ENCODE data around the gene SFRP4.

Gene SFRP4

DNA sequence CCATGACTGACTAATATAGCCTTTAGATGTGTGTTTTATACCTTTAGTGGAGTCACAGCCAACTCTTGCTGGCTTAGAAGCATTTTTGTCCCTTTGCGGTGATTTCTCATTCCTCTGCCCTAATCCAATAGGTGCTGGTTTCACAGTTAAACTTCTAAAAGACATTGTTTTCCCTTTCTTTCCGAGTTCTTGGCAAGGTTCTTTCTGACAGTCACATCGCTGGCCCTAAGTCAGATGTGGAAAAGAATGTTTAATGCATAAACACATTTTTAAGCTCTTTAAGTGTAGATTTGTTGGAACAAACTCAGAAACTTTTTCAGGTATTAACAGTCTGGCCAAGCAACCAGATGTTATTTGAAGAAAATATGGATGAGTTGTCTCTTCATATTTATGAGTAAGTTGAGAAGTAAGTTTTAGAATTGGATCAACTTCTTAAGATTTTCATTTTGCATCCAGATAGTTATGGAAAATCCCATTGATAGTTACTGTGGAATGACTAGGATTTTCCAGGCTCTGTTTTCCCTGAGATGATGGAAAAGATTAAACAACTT, 7.9 kb upstream of the SFRP4 start:
- DNase-seq: no peak

DNA sequence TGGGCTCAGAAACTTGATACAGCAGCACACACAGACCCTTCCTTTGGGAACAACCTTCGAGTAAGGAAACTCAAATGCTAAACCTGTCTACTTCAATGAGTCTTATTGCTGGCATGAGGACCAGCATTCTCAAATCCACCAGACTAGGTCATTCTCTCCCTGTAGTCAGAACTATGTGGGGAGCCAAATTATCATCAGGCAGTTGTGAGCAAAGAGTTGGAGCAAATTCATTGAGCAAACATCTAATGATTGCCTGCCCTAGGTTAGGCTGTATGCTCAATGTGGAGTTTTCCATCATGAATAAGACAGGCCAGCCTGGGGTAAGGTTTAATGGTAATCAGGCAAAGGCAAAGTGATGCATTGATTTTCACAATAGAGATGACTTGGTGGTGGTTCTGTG, 7.4 kb upstream of the SFRP4 start:
- DNase-seq: no peak

DNA sequence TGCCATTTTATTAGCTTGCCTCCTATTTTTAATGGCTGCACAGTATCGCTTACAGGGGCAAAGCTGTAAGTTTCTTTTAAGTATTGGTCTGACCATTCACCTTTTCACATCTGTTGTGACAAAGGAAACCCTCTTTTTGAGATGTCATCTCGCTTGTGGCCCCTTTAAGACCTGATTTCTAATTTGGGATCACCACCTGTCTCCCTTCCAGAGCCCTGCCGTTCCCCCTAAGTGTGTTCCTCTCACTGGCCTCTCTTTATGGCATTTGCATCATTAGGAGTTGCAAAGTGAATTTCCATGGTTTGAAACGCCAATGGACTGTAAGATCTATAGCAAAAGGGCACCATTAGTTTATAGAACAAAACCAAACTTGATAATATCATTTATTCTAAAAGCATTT, 5.3 kb upstream of the SFRP4 start:
- no peak for DNase-seq

DNA sequence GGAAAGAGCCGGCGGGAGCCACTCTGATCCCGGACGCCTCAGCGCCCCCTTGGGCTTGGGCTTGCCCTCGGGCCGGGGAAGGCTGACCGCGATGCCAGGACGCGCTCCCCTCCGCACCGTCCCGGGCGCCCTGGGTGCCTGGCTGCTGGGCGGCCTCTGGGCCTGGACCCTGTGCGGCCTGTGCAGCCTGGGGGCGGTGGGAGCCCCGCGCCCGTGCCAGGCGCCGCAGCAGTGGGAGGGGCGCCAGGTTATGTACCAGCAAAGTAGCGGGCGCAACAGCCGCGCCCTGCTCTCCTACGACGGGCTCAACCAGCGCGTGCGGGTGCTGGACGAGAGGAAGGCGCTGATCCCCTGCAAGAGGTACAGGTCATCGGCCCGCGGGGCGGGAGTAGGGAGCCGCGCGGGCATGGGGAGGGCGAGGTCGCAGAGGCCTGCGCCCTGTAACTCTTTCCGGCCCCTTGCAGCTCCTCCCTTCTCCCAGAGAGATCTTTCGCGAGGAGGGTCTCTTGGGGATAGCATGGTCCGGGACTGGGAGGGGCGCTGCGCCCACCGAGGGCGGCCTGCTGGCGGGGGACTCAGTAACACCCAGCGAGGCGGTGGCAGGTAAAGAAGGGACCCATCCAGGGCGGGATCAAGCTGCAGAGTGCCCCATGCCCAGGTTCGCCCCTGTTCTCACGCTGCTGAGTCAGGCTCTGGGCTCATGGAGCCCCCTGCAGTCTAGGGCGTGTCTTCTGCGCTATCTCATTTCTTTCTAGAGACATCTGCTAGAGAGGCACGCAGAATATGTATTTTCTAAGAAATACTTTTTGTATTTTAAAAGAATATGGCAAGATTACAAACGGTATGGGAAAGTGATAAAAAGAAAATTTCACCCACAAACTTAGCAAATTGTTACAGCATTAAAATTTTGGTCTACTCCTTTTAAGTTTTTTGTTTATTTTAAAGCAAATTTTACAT, 4.5 kb upstream of the SFRP4 start:
- DNase-seq: peak; percentile 74

DNA sequence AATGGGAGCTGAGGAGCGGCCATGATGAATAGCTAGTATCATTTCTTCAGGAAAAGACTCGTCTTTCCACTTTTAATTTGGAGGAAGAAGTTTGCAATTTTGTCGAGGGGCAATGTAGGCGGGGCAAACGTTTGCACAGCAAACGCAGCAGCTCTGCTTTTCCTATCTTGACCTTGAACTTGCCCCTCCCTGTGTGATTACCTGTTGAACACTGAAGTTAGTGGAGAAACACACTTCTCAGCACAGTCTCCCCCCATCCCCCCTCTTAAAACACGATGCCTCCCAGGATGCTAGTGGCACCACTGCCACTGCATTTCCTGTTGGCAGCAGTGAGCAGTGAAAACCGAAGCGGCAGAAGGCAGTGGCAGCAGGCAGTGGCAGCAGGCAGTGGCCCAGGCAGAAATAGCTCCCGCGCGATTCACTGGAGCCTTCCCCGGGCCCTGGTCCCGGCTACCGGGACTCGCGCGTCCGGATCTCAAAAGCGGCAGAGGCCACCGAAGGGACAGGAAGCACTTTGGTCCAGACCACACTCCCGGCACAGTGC, 3.8 kb upstream of the SFRP4 start, which contains the start of gene EPDR1:
TSS of gene EPDR1 (plus strand) at position 336 of the 544 bp plus-strand sequence. CDS start 300 bp downstream, outside the sequence.
- DNase-seq: peak; percentile 74

DNA sequence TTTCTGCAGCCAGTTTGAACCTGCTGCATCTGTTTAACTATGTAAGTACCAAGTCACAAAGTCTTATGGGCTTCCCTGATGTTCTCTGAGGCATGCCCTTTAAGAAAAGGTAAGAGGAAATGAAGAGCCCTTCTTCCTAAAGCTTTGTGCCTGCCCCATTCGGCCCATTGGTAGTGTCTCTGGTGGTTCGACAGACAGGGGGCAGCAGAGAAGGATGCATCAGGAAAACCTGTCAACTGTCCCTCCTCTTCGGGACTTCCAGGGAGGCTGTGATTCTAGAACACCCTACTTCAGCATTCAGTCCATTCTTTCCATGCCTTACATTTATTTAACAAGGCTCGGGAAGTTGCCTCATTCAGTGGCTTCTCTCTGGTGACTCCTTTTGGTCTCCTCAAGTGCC, 1.9 kb upstream of the SFRP4 start:
- DNase-seq: no peak

DNA sequence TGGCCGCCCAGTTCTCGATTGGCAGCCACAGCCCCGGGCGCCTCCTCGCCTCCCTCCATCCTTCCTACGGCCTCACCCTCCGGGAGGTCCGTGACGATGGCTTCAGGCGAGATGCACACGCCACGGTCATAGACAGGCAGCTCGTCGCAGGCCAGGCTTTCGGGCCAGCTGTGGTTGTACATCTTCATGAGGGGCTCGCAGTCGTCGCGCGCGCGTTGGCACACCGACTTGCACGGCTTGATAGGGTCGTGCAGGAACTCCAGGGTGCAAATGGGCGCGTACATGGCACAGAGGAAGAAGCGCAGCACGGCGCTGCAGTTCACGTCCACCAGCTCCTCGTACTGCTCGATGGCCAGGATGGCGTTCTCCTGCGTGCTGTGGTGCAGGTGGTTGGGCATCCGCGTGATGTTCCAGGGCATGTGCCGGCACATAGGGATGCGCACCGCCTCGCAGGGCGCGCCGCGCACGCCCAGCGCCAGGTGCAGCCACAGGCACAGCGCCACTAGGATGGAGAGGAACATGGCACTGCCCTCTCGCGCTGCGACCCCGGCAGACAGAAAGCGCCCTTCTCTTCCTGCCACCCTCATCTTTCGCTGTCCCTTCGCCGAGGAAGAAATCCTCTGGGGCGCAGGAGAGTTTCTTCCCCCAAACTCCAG, 472 bp downstream of the SFRP4 start:
- DNase-seq: no peak

DNA sequence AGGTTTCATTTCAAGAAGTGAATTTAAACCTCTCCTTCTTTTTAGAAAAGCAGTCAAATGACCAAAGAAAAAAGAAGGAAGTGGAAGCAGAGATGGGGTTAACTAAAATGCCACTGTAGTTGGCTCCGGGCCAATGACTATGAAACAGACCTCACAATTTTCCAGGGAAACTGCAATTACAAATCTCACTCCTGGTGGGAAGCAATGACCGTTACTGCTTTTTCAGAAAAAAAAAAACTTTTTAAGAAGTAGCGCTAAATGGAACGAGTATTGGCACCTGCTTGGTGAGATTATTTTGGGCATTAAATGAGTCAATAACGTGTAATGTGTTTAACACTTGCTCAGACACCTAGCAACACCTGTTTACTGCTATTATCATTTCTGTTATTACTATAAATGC, 1.2 kb downstream of the SFRP4 start:
- no peak for DNase-seq

DNA sequence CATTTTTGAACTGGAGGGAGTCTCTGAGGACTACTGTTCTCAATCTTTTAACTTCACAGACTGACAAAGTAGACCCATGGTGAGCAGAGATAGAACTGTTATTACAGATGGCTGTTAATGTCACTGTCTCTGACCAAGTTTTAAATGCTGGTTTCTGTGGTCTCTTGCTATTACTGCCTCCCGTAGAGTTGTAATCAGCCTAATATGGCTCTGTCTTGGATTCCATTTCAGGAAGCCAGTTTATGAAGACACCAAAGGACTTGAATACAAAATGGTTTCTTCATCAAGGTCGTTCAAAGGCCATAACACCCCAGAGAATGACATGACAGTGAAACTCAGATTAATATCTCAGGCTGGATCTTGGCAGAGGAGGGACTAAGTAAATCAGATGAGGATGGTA, 3.9 kb downstream of the SFRP4 start:
- no peak for DNase-seq

DNA sequence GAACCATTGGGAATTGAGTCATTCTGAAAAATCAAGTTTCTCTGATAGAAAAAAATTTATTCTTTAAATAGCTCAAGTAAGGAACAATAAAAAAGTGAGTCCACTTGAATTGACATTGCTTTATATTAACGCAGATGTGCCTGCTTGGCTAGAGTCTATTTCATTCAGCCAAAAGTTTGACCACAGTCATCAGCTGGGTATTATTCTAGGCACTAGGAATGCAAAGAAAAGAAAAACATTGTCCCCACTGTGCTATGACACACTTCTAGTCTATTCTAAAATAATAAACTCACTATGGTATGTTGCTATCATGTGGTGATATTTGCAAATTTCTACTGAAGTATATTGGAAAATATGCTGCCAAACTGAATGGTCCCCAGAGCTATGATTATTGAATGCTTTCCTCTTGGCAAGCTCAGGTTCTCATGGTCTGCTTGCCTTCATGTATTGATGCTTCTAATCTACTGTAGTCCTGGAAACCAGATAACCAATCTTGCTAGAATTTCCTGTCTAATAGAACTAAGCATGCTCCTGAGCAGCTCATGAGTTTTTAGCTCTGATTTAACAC, 8.3 kb downstream of the SFRP4 start:
- no peak for DNase-seq

DNA sequence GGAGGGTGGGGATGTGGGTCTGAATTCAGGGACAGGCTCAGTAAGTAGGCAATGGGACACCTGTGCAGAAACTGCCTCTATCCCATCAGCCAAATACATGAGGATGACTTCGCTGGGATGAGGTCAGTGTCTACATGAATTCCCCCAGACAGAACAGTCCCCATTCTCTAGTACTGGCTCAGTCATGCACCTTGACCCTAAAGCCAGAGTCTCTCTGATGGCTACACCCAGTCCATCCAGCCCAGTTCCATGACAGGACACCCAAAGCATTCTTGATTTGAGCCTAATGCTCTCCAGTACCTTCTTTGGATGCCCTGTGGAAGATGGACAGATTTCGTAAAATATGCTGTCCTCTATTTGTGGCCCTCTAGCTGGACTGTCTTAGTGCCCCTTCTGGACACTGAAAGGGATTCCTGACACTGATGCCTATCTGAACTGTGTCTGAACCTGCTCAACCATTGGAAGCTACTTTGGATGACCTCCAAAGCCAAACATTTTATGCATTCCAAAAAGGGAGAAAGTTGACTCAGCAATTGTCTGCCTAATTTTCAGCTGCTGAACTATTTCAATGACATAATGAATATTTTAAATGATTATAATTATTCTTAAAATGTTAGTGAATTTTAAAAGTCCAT, 14.6 kb downstream of the SFRP4 start:
- DNase-seq: peak; percentile 60

DNA sequence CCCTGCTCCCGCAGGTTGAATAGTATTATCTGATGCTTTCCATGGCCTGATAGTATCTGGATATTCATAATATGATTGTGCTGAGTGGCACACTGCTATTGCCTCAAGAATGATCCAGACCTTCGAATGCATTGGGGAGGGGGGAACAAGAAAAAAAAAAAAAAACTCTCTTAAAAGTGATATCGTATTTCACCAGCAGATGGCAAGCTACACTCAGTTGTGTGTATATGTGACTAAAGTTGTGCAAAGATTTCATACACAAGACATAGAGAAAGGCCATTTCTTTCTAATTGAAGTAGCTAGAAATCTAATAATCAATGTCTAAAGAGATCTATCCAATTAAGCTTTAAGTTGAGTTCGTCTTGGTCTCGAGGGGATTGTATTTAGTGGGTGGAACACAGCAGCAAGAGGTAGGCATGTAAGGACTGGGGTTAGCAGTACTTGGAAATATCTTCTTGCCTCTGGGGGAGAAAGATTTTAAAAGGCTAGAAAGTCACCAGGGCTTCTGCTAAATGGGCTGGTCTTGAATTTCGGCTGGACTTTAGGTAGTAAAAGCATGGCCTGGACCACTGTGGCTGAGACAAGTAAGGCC, 15.3 kb downstream of the SFRP4 start:
- no peak for DNase-seq

DNA sequence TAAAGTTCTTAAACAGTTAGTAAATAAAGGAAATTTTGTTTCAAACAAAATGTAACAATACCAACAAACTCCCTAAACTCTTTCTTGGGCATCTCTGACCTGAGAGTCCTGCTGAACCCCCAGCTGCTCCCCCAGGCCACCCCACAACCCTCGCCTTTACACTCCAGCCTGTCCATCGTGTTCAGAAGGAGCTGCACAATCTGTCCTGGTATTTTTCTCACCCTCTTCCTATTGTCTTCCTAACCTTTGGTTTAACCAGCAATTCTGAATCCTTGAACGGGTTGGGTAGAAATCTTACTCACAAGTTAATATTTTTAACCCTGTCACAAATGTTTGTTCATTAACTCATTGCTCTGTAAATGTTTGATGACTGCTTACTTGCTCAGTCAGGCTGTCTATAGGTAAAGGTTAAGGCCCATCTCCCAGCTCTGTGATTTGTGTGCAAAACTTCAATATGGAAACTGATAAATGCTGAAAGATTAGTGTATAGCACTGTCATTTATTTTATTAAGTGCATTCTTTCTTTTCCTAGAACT, 16.8 kb downstream of the SFRP4 start:
- no peak for DNase-seq

DNA sequence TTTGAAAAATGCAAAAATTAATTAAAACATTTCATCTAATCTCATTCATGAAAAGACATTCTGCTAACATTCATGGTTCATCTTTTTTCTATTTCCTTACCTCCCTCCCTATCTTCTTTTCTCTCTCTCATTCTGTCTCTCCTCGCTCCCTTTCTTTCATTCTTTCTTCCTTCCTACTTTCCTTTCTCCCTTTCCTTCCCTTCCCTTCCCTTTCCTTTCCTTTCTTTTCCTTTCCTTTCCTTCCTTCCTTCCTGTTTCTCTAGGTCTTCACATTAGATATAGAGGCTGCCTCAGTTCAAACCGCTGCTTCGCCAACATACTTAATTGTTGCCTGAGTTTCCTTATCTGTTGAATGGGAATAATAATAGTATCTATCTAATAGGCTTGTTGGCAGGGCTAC, 21.9 kb downstream of the SFRP4 start:
- DNase-seq: no peak

DNA sequence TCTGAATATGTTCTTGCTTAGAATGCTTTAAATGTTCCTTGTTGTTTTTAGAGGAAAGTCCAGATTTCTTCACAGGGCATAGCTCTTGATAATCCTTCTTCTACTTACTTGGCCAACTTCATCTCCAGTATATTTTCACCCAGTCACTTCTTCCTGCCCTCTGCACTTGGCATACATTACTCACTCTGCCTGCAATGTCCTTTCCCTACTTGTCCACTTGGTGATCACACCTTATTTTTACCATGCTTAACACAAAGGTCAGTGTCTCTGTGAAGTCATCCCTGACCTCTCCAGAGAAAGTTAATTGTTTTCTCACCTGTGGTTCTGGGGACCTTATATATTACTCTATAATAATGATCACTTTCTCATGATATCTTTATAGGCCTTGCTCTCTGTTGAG, 23.3 kb downstream of the SFRP4 start:
- no peak for DNase-seq

DNA sequence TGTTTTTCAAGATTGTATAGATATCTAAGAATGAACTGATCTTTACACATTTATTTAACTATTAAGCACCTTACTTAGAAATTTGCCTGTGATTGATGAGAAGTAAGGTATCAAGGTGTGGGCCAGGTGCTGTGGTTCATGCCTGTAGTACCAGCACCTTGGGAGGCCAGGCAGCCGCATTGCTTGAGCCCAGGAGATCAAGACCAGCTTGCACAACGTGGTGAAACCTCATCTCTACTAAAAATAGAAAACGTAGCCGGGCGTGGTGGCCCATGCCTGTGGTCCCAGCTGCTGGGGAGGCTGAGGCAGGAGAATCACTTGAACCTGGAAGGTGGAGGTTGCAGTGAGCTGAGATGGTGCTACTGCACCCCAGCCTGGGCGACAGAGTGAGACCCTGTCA, 34.5 kb downstream of the SFRP4 start:
- DNase-seq: no peak

All from islet precursor cell (in vitro differentiated cells).